NCI-H748 (cell line): ENCODE results near the gene IDNK.
"Not testable (repeated sequence)": the region's sequence is repeated elsewhere in the genome, so short reads cannot be mapped to it uniquely, and the experiment has no call there.

Experiments used
- DNase-seq: peaks from one replicate; lab custom pipeline; 2025; ENCODE audit not compliant: unreplicated experiment; lab: John Stamatoyannopoulos, UW

IDNK gene

GRCh38 chr9:83622939-83623678 is at the start of gene IDNK:
Gene IDNK, plus strand, starts transcription at chr9:83623143. Its CDS starts 29 bp downstream, at chr9:83623172.
- DNase-seq = peak; percentile 84

GRCh38 chr9:83574482-83574881 is 48.5 kb upstream of the IDNK start:
- DNase-seq = no peak

GRCh38 chr9:83582029-83582428 is 40.9 kb upstream of the IDNK start:
- DNase-seq = no peak

GRCh38 chr9:83583151-83584014 is 39.6 kb upstream of the IDNK start:
- DNase-seq = peak; percentile 51

GRCh38 chr9:83584995-83585394 is 37.9 kb upstream of the IDNK start:
- DNase-seq = peak; percentile 59

- DNase-seq = no peak
These were observed 34.7 kb upstream of the IDNK start for GRCh38 chr9:83588256-83588655.

- peak; percentile 56 for DNase-seq
These were observed 25.9 kb upstream of the IDNK start for GRCh38 chr9:83596899-83597504.

GRCh38 chr9:83598487-83598886 is 24.5 kb upstream of the IDNK start:
- DNase-seq = no peak

- DNase-seq = no peak
These were observed 23.9 kb upstream of the IDNK start for GRCh38 chr9:83599071-83599470.

- no peak for DNase-seq
These were observed 21.5 kb upstream of the IDNK start for GRCh38 chr9:83601463-83601862.

- DNase-seq = not testable (repeated sequence)
These were observed 15.3 kb upstream of the IDNK start for GRCh38 chr9:83607620-83608019.

- not testable (repeated sequence) for DNase-seq
These were observed 9.6 kb upstream of the IDNK start for GRCh38 chr9:83613298-83613697.

- no peak for DNase-seq
These were observed 5.6 kb upstream of the IDNK start for GRCh38 chr9:83617299-83617698.

GRCh38 chr9:83620841-83621636 is 1.9 kb upstream of the IDNK start:
- peak; percentile 75 for DNase-seq

- DNase-seq = peak; percentile 36
These were observed 457 bp upstream of the IDNK start for GRCh38 chr9:83622433-83622938.

- no peak for DNase-seq
These were observed 735 bp downstream of the IDNK start for GRCh38 chr9:83623679-83624076.

- DNase-seq = no peak
These were observed 2.2 kb downstream of the IDNK start for GRCh38 chr9:83625178-83625577.

GRCh38 chr9:83628540-83628939 is 5.6 kb downstream of the IDNK start:
- no peak for DNase-seq

- DNase-seq = no peak
These were observed 6.6 kb downstream of the IDNK start for GRCh38 chr9:83629433-83630104.

GRCh38 chr9:83630938-83631457 is 8.1 kb downstream of the IDNK start:
- DNase-seq = no peak
